NCI-H128 (cell line): ENCODE results near the gene GSG1L.
"Not testable (repeated sequence)": the region's sequence is repeated elsewhere in the genome, so short reads cannot be mapped to it uniquely, and the experiment has no call there.

ENCODE experiments used
- DNase-seq: peaks from one replicate; lab custom pipeline; 2025; ENCODE audit not compliant: unreplicated experiment; lab: John Stamatoyannopoulos, UW

The GSG1L gene

GRCh38 chr16:27743001-27743400 is 320.5 kb downstream of the GSG1L start:
- DNase-seq: not testable (repeated sequence)

DNA sequence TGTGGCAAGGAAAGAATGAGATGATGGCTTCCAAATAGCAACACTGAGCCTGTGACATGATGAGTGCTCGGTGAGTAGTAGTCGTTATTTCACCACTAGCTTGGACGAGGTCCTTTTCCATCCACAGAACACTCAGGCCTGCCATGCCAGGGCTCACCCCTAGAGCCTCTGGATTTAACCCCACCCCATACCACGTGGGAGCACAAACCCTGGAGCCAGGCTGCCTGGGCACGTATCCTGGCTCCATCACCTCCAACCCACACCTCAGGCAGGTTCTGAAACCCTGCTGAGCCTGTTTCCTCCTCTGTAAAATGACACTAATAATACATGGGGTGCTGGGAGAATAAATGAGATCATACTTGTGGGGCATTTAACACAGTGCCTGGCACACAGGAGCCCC is 321.2 kb downstream of the GSG1L start:
- no peak for DNase-seq

GRCh38 chr16:27740496-27741201 is 322.9 kb downstream of the GSG1L start:
- DNase-seq: no peak

- DNase-seq: no peak
Observed at GRCh38 chr16:27739606-27740357, 323.7 kb downstream of the GSG1L start.

DNA sequence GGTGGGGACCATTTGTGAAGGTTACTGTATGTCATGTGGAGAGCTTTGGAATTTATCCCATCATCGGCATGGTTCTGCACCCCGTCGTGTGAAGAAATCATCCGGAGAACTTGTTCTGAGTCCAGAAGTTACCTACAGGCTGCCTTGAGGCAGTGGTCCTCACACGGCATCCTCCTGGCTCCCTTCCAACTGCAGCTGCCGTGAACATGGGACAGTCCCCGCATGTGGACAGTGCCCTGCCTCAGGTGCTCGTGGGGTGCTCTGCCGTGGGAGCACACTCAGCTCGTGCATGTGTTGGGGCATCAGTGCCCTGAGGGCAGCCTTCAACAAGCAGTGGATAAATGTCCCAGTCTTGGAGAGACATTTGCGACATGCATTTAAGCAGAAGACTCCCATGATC is 324.9 kb downstream of the GSG1L start:
- no peak for DNase-seq
